GM21367 (cell line): ENCODE measurements around the gene WNT1.

Experiments used
- ATAC-seq: cut with Tn5 transposase; IDR thresholded peaks from one replicate; pipeline ENCODE4 v1.9.1; 2021; ENCODE audit not compliant: unreplicated experiment

WNT1 gene

DNA sequence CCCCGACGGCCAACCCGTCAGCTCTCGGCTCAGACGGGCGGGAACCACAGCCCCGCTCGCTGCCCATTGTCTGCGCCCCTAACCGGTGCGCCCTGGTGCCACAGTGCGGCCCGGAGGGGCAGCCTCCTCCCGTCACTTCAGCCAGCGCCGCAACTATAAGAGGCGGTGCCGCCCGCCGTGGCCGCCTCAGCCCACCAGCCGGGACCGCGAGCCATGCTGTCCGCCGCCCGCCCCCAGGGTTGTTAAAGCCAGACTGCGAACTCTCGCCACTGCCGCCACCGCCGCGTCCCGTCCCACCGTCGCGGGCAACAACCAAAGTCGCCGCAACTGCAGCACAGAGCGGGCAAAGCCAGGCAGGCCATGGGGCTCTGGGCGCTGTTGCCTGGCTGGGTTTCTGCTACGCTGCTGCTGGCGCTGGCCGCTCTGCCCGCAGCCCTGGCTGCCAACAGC is at the start of gene WNT1:
Gene WNT1 (plus strand): TSS at position 32 of the 450 bp plus-strand sequence. CDS start 329 bp downstream, at position 361.
- ATAC-seq, result no peak

GRCh38 chr12:48929551-48929950 is 48.6 kb upstream of the WNT1 start:
- ATAC-seq, result no peak

- no peak for ATAC-seq
These were observed 47.6 kb upstream of the WNT1 start for GRCh38 chr12:48930475-48930874.

DNA sequence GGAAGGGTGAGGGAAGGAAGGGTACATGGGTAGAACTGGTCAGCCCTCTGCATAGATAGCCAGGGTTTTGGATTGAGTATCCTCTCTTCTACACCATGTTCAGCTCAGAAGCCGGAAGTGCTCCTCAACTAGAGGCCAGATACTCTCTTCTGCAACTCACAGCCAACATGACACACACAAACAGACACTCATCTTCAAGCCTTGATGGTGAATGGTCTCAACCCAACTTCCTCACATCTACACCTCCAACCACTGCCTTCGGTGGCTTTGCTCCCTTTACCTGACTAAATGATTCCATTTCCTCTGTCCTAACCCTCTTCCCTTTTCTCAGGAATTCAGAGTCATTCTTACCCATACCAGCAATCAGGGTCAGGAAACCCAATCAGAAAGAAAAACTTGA is 45.2 kb upstream of the WNT1 start:
- ATAC-seq, result no peak

DNA sequence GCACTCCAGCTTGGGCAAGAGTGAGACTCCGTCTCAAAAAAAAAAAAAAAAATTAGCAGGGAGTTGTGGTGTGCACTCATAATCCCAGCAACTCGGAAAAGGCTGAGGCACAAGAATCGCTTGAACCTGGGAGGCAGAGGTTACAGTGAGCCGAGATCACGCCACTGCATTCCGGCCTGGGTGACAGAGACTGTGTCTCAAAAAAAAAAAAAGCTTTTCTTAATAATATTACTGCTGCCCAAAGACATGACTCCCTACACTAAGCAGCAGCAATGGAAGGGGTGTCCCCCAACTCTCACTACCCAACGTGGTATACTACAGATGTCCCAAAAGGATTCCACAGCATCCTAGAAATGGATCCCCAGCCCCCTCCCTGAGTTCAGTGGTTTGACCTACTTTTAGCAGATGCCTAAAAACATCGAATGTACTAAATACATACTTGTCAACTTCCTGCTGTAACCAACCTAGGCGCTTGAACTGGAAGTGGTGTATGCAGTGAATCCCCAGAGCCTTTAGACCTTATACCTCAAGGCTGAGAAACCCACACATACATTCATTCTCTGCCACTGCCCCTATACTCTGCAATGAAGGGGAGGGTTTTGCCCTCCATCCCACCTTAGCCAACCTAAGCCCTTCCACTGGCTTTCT is 44.3 kb upstream of the WNT1 start:
- no peak for ATAC-seq

GRCh38 chr12:48934312-48934706 is 43.8 kb upstream of the WNT1 start:
- ATAC-seq, result no peak

DNA sequence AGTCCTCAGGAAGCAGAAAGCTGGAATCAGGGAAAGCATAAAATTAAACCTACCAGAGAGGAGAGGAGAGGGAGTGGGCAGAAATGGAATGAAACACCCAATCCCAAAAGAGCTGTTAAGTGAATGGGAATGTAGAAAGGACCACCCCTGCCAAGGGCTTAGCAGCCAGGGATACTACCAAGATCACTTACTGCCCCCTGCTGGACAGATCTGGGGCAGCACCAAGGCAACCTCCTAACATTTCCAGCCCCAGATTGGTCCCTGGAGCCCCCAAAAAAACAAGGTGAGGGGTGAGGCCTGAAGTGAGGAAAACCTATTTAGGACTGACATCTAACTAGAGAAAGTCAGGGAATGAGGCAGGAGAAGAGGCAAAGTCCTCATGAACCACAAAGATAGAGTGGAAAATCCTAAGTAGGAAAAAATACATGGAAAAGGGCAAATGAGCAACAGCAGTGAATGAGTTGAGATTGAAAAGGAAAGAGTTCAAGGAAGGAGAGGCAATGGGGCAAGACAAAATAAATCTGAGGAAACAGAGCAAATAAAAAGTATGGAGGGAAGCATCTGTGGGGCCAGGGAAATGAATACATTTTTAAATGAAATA is 41.6 kb upstream of the WNT1 start:
- ATAC-seq, result no peak

- ATAC-seq, result no peak
These were observed 41.0 kb upstream of the WNT1 start for GRCh38 chr12:48937170-48937569.

DNA sequence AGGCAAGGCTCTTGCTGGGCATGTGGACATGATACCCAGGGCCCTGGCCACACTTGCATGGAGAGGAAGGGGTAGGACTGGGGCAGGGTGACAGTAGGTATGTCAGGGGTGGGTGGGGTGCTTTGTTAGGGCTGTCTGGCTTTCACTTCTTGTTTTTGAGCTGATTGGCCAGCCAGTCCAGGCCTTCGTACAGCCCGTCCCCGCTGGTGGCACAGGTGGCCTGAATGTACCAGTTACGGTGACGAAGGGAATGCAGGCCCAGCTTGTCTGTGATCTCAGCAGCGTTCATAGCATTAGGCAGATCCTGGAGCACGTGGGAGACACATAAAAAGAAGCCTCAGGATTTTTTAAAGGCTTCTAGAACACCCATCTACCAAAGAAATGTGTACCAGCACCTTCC is 39.3 kb upstream of the WNT1 start:
- no peak for ATAC-seq

DNA sequence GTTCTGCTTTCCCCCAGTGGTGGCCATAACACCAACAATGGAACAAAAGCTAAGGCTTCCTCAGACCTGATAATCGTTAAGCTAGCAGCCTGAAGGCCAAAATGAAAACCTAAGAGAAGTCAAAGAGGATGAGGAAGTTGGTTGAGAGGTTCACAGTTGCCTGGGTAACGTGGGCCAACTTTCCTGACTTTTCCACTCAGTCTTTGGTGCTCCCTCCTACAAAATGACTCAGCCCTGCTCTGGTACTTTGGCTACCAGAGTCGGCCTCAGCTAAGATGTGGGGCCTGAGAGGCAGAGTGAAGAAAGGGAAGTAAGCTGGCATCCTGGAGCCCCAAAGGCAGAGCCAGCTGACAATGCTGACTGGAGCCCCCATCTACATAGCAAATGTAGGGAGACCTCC is 37.9 kb upstream of the WNT1 start:
- no peak for ATAC-seq

- ATAC-seq, result no peak
These were observed 34.9 kb upstream of the WNT1 start for GRCh38 chr12:48943221-48943620.

DNA sequence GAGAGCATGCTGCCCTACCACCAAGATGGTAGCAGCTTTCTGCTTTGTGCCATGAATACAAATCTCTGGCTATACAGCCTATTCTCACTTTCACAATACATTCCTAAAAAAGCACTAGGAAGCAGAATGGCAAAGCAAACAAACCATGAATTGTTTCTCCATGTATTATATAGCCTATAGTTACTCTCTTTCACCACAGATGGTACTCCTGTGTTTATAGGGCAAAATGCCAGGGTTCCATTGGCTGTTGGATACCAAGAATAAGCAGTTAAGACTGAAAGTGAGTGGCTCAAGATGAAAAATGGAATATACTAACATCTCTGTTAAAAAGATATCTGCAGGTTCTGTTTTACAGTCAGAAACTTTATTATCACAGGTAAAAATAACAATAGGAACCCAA is 31.9 kb upstream of the WNT1 start:
- no peak for ATAC-seq

DNA sequence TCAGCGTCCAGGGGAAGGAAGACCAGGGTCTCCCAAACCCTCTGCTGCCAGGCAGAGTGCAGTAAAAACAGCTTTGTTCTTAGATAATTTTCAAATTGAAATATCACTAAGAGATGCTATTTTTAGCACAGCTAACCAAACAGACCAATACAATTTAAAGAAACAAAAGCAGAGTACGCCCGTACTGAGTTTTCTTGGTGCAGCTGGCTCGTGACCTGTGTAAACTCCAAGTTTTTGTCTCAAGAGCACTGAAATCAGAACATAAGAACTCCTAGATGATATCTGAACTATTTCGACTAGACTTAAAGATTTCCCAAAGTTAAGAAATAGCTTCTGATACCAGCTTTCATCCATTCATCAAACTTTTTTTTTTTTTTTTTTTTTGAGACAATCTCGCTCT is 31.2 kb upstream of the WNT1 start:
- no peak for ATAC-seq

GRCh38 chr12:48947727-48948126 is 30.4 kb upstream of the WNT1 start:
- no peak for ATAC-seq

GRCh38 chr12:48952691-48953090 is 25.4 kb upstream of the WNT1 start:
- ATAC-seq, result no peak

DNA sequence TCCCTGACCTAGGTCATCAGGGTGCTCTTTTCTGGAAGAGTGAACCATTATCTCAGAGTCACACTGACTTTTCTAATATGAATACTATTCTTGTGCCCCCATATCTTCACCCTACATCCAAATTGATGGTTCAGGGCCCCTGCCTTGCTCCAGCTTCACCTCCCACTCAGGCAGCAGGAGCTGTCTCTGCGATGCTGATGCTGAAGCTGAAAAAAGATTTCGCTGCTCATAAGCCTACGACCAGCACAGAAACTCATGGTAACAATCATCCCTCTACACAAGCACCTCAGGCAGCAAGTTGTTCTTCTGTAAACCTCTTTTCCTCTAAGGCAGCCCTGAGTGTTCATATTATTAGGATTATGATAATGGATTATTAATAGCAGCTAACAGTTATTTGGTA is 24.1 kb upstream of the WNT1 start:
- ATAC-seq, result no peak

DNA sequence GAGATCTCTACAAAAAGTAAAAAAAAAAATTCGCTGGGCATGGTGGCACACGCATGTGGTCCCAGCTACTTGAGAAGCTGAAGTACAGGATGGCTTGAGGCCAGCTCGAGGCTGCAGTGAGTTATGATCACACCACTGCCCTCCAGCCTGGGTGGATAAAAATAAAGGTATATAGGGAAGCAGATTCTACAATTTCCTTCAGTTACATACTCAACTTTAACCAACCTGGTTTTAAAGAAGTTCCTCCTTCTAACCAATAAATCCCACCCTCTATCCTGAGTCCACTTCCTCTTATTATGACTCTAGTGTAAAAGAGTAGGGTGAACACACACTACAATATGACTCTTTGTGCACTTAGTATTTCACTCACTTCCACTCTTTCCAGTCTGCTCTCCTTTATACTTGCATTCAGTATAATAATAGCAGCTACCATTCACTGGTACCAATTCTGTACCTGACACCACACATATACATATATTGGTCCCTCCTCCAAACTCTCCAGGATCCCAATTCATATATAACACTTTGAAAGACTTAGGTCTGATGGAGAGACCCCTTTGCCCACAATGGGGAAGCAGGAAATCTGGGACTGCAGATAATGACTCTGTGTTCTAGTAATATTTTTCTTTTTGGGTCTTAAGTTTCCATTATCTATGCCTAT is 23.2 kb upstream of the WNT1 start:
- no peak for ATAC-seq

- peak; percentile 25 for ATAC-seq
These were observed 21.6 kb upstream of the WNT1 start for GRCh38 chr12:48956279-48957140.

DNA sequence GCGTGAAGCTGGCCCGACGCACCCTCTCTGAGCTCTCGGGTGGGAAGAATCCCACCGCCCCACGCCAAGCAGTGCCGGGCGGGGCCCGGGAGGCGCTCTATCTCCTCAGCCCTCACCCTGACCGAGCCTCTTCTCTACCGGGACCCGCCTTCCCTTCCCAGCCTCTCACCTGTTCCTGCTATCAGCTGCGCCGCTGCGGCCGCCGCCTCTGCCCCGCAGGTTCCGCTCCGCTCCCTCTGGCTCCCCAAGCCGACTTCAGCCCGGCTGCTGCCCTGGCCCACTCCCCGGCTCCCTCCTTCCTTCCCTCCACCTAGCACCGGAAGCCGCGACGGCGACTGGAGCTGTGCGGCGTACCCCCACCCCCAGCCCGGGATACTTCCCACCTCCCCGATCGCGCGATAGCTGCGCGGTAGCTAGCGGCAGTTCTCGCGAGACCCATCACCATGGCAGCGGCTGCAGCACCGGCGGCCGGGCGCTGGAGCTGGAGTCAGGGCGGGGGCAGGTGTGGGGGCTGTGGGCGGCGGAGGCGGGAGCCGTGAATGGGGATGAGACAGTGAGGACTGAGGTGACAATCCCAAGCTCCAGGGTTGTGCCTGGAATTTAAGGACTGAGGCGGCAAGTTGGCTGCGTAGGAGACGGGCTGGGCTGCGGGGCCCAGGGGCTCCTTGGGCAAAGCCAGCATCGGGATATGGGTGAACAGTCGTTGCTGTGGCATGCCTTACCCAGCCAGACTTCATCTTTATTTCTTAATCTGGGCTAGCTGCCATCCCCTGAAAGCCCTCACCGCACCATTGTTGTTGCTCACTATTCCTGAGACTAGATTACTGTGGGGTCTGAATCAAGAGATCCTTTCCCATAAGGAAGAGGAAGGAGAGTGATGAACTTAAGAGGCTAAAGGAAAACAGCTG is 20.7 kb upstream of the WNT1 start, which contains the start of gene ARF3:
Gene ARF3 (minus strand): TSS at position 347 of the 908 bp plus-strand sequence. CDS start 16,392 bp downstream, outside the sequence.
- ATAC-seq, result peak; percentile 55

GRCh38 chr12:48958049-48958388 is 20.1 kb upstream of the WNT1 start:
- ATAC-seq, result no peak
